ENCODE results near the gene ADRM1. TPM values are rescaled to one million over a fixed set of nuclear protein-coding genes. Genes with fewer than 3 reads are reported as not detected.

ADRM1 gene
- total and polyA plus RNA-seq, 12 donors: 50.6 to 254 (median 126) TPM

- TF ChIP-seq CTCF (IDR thresholded peaks at IDR 0.05): no peak
- TF ChIP-seq POLR2A (IDR thresholded peaks at IDR 0.05): no peak
- Histone ChIP-seq H3K27ac (no peak overlapping the region), H3K4me3 (no peak overlapping the region), H3K4me1 (replicated peaks in 1 of 2) (no peaks in the 10 kb centered on the region), H3K9me3 (replicated peaks in 1 of 3) (no peaks in the 10 kb centered on the region), H3K27me3 (no peaks in the 10 kb centered on the region), H3K36me3 (replicated peaks in 1 of 2) (peaks cover 0 to 66% of the 10 kb centered on the region in 2 donors)
- intact Hi-C loops (cut with DNase I): no loop called here
- no peak for DNase-seq
- 82 to 94% (median 94%) methylated on average over 7 to 36 of the region's 36 CpGs for WGBS, 4 donors
These were observed 15.9 kb downstream of the ADRM1 start for GRCh38 chr20:62318400-62319345.

DNA sequence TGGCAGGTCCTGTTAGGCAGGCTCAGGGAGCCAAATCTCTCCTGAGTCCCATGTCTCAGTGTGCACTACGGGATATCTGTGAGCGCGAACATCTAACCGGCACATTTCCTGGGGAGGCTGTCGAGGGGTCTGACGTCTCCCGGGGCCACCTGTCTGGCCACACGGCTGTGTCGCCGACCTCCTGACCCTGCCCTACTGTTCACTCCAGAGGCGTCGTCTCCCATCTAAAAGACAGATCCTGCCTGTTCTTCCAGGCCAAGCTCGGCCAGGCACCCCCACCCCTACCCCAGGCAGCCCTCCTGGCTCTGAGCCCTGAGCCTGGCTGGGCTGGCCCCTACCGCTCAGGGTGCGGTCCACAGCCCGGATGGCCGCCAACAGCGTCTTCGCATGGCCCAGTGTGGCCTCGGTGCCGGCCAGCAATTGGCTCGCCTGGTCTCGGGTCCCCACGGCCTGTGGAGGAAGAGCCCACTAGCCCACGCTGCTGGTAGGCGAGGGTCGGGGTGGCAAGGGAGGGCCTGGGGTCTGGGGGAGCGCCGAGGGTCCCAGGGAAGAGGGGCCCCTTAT lies 16.6 kb downstream of the ADRM1 start:
- H3K36me3 ChIP-seq (replicated peaks in 1 of 2): peaks cover 0 to 70% of the 10 kb centered on the region in 2 donors
- no peak overlapping the region for H3K27ac ChIP-seq
- H3K4me1 ChIP-seq (replicated peaks in 1 of 2): no peaks in the 10 kb centered on the region
- no peaks in the 10 kb centered on the region for H3K9me3 ChIP-seq (replicated peaks in 1 of 3)
- no peaks in the 10 kb centered on the region for H3K27me3 ChIP-seq
- 67 to 91% (median 84%) methylated on average over 4 to 29 of the region's 29 CpGs for WGBS, 4 donors
- intact Hi-C loops (cut with DNase I): no loop called here
- DNase-seq: no peak
- no peak for TF ChIP-seq CTCF (IDR thresholded peaks at IDR 0.05)
- no peak for TF ChIP-seq POLR2A (IDR thresholded peaks at IDR 0.05)
- no peak overlapping the region for H3K4me3 ChIP-seq

GRCh38 chr20:62320581-62321354 lies 18.0 kb downstream of the ADRM1 start:
- peak in 2 of 7 donors; percentile 46 to 52 for DNase-seq
- no peaks in the 10 kb centered on the region for H3K9me3 ChIP-seq (replicated peaks in 1 of 3)
- peak overlapping the region in 1 of 5 donors; percentile 29 for H3K27ac ChIP-seq
- intact Hi-C loops (cut with DNase I): no loop called here
- no peaks in the 10 kb centered on the region for H3K4me1 ChIP-seq (replicated peaks in 1 of 2)
- peaks cover 0 to 68% of the 10 kb centered on the region in 2 donors for H3K36me3 ChIP-seq (replicated peaks in 1 of 2)
- H3K4me3 ChIP-seq: no peak overlapping the region
- TF ChIP-seq CTCF (IDR thresholded peaks at IDR 0.05) (no peak), POLR2A (IDR thresholded peaks at IDR 0.05) (no peak)
- 87 to 94% (median 90%) methylated on average over 13 to 22 of the region's 22 CpGs for WGBS, 4 donors
- no peaks in the 10 kb centered on the region for H3K27me3 ChIP-seq

- Histone ChIP-seq H3K4me1 (replicated peaks in 1 of 2) (no peaks in the 10 kb centered on the region), H3K27me3 (no peaks in the 10 kb centered on the region), H3K9me3 (replicated peaks in 1 of 3) (no peaks in the 10 kb centered on the region), H3K36me3 (replicated peaks in 1 of 2) (peaks cover 0 to 68% of the 10 kb centered on the region in 2 donors), H3K4me3 (no peak overlapping the region), H3K27ac (no peak overlapping the region)
- intact Hi-C loops (cut with DNase I): no loop called here
- WGBS, 4 donors: 81 to 96% (median 91%) methylated on average over 6 to 7 of the region's 7 CpGs
- no peak for TF ChIP-seq CTCF (IDR thresholded peaks at IDR 0.05)
- TF ChIP-seq POLR2A (IDR thresholded peaks at IDR 0.05): no peak
- peak in 1 of 7 donors; percentile 57 for DNase-seq
These were observed 18.7 kb downstream of the ADRM1 start for GRCh38 chr20:62321521-62321948.

All from adrenal gland (tissue), 12 donors.